Measurements from ENCODE around the gene COL5A1.
A peak's percentile ranks its signal among the peaks of the same experiment; 100 is the strongest.

Gene COL5A1

DNA sequence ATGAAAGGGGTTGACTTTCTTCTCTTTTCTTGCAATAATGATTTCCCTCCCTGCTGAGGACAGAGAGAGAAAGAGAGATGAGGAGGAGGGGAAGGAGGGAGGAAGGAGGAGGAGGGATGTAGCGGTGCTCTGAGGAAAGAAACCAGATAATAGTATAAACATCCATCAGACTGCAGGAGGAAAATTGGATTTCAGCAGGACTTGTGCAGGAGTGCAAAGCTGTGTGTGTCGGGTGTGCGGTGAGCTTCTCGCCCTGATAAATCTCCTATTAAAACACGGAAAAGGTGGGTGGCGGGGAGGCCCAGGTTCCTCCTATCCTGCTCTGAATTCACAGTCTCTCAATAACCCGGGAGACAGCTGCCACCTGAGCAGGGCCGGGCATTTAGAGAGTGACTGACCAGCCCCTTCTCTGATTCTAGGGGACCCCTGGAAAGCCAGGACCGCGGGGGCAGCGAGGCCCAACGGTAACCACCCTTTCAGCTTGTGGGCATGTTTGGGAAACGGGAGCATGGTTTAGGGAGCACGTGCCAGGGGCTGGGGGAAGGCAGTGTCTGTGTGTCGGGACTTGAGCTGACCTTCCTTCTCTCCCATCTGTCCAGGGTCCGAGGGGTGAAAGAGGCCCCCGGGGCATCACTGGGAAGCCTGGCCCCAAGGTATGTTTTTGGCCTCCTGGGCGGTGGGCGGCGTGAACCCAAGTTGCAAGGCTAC is 153.2 kb downstream of the COL5A1 start:
- Histone ChIP-seq H3K4me3 (no peak overlapping the region), H3K27me3 (no peaks in the 10 kb centered on the region), H3K4me1 (no peaks in the 10 kb centered on the region), H3K27ac (no peak overlapping the region), H3K36me3 (peaks cover 26 to 91% (median 65%) of the 10 kb centered on the region in 3 donors), H3K9me3 (no peaks in the 10 kb centered on the region)
- DNase-seq, result no peak
- TF ChIP-seq, protein P1, sequence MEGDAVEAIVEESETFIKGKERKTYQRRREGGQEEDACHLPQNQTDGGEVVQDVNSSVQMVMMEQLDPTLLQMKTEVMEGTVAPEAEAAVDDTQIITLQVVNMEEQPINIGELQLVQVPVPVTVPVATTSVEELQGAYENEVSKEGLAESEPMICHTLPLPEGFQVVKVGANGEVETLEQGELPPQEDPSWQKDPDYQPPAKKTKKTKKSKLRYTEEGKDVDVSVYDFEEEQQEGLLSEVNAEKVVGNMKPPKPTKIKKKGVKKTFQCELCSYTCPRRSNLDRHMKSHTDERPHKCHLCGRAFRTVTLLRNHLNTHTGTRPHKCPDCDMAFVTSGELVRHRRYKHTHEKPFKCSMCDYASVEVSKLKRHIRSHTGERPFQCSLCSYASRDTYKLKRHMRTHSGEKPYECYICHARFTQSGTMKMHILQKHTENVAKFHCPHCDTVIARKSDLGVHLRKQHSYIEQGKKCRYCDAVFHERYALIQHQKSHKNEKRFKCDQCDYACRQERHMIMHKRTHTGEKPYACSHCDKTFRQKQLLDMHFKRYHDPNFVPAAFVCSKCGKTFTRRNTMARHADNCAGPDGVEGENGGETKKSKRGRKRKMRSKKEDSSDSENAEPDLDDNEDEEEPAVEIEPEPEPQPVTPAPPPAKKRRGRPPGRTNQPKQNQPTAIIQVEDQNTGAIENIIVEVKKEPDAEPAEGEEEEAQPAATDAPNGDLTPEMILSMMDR (IDR thresholded peaks at IDR 0.05), result no peak
- intact Hi-C loops (cut with DNase I; ENCODE audit: low total_unique reads), result no loop called here

DNA sequence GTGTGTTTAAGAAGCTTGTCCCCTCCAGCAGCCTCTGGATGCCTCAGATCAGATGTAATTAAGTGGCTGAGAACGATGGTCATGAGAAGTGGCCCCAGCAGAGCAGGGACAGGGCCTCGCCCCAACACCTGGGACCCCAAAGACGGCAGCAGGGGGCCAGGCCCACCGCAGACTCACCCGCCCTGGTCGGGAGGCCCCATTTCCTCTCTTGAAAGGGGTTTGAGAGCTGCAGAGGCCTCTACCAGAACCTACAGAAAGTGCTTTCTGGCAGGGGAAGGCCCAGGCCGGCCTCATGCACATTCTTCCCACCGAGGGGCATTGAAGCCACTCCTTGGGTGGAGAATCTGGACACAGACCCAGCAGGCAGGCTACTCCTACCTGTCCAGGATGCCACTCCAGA is 153.8 kb downstream of the COL5A1 start:
- H3K36me3 ChIP-seq, result peaks cover 23 to 88% (median 61%) of the 10 kb centered on the region in 3 donors
- no peak overlapping the region for H3K4me3 ChIP-seq
- intact Hi-C loops (cut with DNase I; ENCODE audit: low total_unique reads), result no loop called here
- peaks cover 0 to 2% (median 0%) of the 10 kb centered on the region in 4 donors for H3K4me1 ChIP-seq
- no peaks in the 10 kb centered on the region for H3K9me3 ChIP-seq
- no peak overlapping the region for H3K27ac ChIP-seq
- no peaks in the 10 kb centered on the region for H3K27me3 ChIP-seq
- no peak for DNase-seq
- TF ChIP-seq, protein P1 (IDR thresholded peaks at IDR 0.05), result no peak

DNA sequence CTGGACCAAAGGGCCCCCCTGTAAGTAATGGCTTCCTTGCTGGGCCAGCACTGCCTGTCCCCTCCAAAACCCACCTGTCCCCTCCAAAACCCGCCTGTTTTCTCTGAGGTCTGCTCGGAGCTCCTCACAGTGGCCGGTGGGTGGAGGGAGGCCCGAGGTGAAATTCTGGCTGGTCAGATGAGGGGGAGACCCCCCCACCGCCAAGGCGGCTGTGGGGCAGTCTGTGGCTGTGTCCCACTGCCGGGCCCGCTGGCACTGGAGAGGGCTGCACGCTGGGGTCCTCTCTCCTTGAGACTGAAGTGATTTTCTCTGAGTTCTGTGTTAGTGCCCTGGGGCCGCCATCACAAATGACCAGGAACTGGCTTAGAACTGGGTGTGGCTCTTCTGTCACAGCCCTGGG is 155.3 kb downstream of the COL5A1 start:
- peaks cover 0 to 10% (median 0%) of the 10 kb centered on the region in 4 donors for H3K4me1 ChIP-seq
- H3K27ac ChIP-seq, result no peak overlapping the region
- H3K9me3 ChIP-seq, result no peaks in the 10 kb centered on the region
- DNase-seq, result no peak
- intact Hi-C loops (cut with DNase I; ENCODE audit: low total_unique reads), result no loop called here
- no peak overlapping the region for H3K4me3 ChIP-seq
- H3K36me3 ChIP-seq, result peaks cover 23 to 84% (median 55%) of the 10 kb centered on the region in 3 donors
- no peaks in the 10 kb centered on the region for H3K27me3 ChIP-seq
- TF ChIP-seq, protein P1 (IDR thresholded peaks at IDR 0.05), result no peak

DNA sequence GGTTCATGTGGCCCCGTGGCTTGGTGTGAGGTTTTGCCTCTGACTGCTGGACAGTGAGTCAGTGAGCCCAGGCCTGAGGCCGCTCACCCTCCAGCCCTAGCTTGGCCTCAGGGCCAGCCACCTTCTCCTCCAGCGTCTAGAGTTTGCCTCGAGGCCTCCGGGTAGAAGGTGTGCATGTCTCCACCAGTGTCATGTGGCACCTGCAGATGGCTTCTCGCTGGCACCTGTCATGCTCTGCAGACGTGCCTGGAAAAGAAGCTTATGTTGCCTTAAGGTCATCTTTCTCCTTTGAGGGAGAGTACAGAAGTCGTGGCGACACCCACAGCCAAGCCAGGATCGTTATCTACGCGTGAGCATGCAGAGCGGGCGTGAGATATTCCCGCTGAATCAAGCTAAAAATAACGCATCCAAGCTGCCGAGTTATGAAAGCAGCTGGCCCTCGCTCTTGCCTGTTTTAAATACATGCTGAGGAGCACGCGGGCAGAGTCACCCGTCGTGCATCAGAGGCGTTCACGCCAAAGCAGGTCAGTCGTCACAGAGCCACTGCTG is 159.3 kb downstream of the COL5A1 start:
- TF ChIP-seq, protein P1 (IDR thresholded peaks at IDR 0.05), result no peak
- DNase-seq, result peak; percentile 70 to 82
- Histone ChIP-seq H3K36me3 (peaks cover 30 to 91% (median 72%) of the 10 kb centered on the region in 3 donors), H3K4me3 (no peak overlapping the region), H3K27ac (peak overlapping the region in 1 of 2 donors; percentile 58), H3K9me3 (no peaks in the 10 kb centered on the region), H3K27me3 (no peaks in the 10 kb centered on the region), H3K4me1 (peaks cover 0 to 10% (median 0%) of the 10 kb centered on the region in 4 donors)
- intact Hi-C loops (cut with DNase I; ENCODE audit: low total_unique reads), result no loop called here

DNA sequence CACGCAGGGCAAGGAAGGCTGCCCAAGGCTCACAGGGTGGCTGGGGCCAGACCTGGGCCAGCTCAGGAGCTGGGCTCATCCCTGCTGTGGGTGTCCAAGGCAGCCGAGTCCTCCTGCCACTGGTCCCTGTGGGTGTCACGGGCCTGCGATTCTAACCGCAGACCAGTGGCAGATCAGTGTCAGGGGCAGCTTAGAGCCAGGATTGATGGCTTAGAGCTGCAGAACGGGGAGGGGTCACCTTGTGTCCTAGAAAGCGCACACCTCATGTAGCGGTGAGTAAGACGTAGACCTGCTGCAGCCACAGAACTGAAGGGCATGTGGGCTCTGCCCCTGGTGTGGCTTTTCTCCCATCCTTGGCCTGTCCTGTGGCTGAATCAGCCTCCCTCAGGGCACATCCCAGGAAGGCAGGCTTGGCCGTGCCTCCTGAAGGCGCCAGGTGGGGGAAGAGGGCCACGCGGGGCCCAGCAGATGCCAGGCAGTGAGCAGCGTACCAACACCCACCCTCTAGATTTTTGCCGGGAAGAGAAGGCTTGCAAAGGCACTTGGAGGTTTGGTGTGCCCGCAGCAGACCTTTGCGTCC is 160.7 kb downstream of the COL5A1 start:
- Histone ChIP-seq H3K4me1 (peaks cover 0 to 23% (median 1%) of the 10 kb centered on the region in 4 donors), H3K27me3 (no peaks in the 10 kb centered on the region), H3K36me3 (peaks cover 25 to 89% (median 65%) of the 10 kb centered on the region in 3 donors), H3K9me3 (no peaks in the 10 kb centered on the region), H3K27ac (no peak overlapping the region), H3K4me3 (no peak overlapping the region)
- TF ChIP-seq, protein P1 (IDR thresholded peaks at IDR 0.05), result no peak
- intact Hi-C loops (cut with DNase I; ENCODE audit: low total_unique reads), result no loop called here
- DNase-seq, result no peak

Data from tibial artery (tissue), 4 donors.